ENCODE measurements around the gene RNF217.

DNA sequence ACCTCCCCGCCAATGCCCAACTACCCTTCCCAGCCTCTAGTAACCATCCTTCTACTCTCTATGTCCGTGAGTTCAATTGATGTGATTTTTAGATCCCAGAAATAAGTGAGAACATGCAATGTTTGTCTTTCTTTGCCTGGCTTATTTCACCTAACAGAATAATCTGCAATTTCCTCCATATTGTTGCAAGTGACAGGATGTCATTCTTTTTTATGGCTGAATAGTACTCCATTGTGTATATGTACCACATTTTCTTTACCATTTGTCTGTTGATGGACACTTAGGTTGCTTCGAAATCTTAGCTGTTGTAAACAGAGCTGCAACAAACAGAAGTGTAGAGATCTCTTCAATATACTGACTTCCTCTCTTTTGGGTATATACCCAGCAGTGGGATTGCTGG lies 65.0 kb downstream of the RNF217 start:
- TF ChIP-seq, protein P1, sequence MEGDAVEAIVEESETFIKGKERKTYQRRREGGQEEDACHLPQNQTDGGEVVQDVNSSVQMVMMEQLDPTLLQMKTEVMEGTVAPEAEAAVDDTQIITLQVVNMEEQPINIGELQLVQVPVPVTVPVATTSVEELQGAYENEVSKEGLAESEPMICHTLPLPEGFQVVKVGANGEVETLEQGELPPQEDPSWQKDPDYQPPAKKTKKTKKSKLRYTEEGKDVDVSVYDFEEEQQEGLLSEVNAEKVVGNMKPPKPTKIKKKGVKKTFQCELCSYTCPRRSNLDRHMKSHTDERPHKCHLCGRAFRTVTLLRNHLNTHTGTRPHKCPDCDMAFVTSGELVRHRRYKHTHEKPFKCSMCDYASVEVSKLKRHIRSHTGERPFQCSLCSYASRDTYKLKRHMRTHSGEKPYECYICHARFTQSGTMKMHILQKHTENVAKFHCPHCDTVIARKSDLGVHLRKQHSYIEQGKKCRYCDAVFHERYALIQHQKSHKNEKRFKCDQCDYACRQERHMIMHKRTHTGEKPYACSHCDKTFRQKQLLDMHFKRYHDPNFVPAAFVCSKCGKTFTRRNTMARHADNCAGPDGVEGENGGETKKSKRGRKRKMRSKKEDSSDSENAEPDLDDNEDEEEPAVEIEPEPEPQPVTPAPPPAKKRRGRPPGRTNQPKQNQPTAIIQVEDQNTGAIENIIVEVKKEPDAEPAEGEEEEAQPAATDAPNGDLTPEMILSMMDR (conservative IDR thresholded peaks at IDR 0.05), result no peak
- no peak for TF ChIP-seq EZH2 (IDR thresholded peaks at IDR 0.05; ENCODE audit: low read depth)

Data from PC-9 (cell line).